ENCODE results near the gene CDK1. TPM values are rescaled to one million over a fixed set of nuclear protein-coding genes. Genes with fewer than 3 reads are reported as not detected.

Gene CDK1
- 78.9 to 93.8 TPM (median 83.7 TPM) in 5 replicates for total RNA-seq (2022; extraction: Qiagen RNA extraction)

DNA sequence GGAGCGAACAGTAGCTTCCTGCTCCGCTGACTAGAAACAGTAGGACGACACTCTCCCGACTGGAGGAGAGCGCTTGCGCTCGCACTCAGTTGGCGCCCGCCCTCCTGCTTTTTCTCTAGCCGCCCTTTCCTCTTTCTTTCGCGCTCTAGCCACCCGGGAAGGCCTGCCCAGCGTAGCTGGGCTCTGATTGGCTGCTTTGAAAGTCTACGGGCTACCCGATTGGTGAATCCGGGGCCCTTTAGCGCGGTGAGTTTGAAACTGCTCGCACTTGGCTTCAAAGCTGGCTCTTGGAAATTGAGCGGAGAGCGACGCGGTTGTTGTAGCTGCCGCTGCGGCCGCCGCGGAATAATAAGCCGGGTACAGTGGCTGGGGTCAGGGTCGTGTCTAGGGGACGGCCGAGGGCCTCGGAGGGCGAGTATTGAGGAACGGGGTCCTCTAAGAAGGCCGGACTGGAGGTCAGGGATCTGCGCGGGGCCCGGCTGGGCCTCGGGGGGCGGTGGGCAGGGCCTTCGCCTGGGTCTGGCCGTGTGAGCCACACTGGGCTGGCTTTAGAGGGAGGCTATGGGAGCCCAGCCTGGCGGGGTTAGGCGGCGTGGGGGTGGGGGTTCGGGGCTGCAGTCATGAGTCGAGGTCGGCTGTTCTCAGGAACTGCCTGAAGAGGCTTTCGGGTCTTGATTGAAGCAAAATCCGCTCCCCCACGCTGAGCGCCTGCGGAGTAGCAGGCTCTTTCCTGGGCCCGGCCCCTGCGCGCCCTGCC lies at the start of gene CDK1:
CDK1 (plus strand) TSS at position 265 of the 757 bp plus-strand sequence. CDS start 1,688 bp downstream, outside the sequence.

Other genes with a start within 250 kb of the CDK1 start
- 14.9 to 19.1 TPM (median 16.4 TPM) in 5 replicates for gene RHOBTB1, start 165.7 kb downstream of the CDK1 start, total RNA-seq (2022; extraction: Qiagen RNA extraction)